Measurements from ENCODE around the gene GADD45A.

The GADD45A gene

DNA sequence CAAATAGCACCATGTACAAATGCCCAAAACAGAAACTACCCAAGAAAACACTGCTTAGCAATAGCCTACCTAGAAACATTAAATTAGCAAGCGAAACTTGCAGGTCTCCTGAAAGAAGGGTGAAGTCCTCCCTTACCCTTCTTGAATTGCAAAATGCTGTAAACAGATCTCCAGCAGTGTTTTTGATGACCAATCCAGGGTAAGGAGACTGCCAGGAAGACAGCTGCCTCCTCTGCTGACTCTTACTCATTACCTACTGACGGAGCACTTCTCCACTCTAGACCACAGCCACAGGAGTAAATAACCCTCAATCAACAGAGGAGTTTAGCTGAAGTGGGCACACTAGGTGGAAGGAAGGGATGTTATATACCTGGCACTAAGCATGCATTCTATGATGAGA lies 32.2 kb upstream of the GADD45A start:
- TF ChIP-seq, protein P1, sequence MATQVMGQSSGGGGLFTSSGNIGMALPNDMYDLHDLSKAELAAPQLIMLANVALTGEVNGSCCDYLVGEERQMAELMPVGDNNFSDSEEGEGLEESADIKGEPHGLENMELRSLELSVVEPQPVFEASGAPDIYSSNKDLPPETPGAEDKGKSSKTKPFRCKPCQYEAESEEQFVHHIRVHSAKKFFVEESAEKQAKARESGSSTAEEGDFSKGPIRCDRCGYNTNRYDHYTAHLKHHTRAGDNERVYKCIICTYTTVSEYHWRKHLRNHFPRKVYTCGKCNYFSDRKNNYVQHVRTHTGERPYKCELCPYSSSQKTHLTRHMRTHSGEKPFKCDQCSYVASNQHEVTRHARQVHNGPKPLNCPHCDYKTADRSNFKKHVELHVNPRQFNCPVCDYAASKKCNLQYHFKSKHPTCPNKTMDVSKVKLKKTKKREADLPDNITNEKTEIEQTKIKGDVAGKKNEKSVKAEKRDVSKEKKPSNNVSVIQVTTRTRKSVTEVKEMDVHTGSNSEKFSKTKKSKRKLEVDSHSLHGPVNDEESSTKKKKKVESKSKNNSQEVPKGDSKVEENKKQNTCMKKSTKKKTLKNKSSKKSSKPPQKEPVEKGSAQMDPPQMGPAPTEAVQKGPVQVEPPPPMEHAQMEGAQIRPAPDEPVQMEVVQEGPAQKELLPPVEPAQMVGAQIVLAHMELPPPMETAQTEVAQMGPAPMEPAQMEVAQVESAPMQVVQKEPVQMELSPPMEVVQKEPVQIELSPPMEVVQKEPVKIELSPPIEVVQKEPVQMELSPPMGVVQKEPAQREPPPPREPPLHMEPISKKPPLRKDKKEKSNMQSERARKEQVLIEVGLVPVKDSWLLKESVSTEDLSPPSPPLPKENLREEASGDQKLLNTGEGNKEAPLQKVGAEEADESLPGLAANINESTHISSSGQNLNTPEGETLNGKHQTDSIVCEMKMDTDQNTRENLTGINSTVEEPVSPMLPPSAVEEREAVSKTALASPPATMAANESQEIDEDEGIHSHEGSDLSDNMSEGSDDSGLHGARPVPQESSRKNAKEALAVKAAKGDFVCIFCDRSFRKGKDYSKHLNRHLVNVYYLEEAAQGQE (IDR thresholded peaks at IDR 0.05; ENCODE audit: insufficient read depth in 1 of 2, low read depth in 2 of 2, low read length in 2 of 2): no peak
- TF ChIP-seq POLR2AphosphoS5 (IDR thresholded peaks at IDR 0.05; ENCODE audit: low read depth, low read length) (no peak), TAF1 (IDR thresholded peaks at IDR 0.05; ENCODE audit: borderline replicate concordance, insufficient read depth, low read length) (no peak), FOXP2 (optimal IDR thresholded peaks at IDR 0.05; ENCODE audit: borderline replicate concordance, extremely low read depth, extremely low read length, insufficient read depth) (no peak), SIN3A (IDR thresholded peaks at IDR 0.05; ENCODE audit: borderline replicate concordance, insufficient read depth, low read length) (no peak)

- TF ChIP-seq SIN3A (IDR thresholded peaks at IDR 0.05; ENCODE audit: borderline replicate concordance, insufficient read depth, low read length) (no peak), TAF1 (IDR thresholded peaks at IDR 0.05; ENCODE audit: borderline replicate concordance, insufficient read depth, low read length) (no peak), FOXP2 (optimal IDR thresholded peaks at IDR 0.05; ENCODE audit: borderline replicate concordance, extremely low read depth, extremely low read length, insufficient read depth) (no peak), POLR2AphosphoS5 (IDR thresholded peaks at IDR 0.05; ENCODE audit: low read depth, low read length) (no peak)
- TF ChIP-seq, protein P1 (IDR thresholded peaks at IDR 0.05; ENCODE audit: insufficient read depth in 1 of 2, low read depth in 2 of 2, low read length in 2 of 2): no peak
Measured at GRCh38 chr1:67653304-67653703, 31.7 kb upstream of the GADD45A start.

- no peak for TF ChIP-seq SIN3A (IDR thresholded peaks at IDR 0.05; ENCODE audit: borderline replicate concordance, insufficient read depth, low read length)
- no peak for TF ChIP-seq FOXP2 (optimal IDR thresholded peaks at IDR 0.05; ENCODE audit: borderline replicate concordance, extremely low read depth, extremely low read length, insufficient read depth)
Measured at GRCh38 chr1:67655581-67655980, 29.4 kb upstream of the GADD45A start.

DNA sequence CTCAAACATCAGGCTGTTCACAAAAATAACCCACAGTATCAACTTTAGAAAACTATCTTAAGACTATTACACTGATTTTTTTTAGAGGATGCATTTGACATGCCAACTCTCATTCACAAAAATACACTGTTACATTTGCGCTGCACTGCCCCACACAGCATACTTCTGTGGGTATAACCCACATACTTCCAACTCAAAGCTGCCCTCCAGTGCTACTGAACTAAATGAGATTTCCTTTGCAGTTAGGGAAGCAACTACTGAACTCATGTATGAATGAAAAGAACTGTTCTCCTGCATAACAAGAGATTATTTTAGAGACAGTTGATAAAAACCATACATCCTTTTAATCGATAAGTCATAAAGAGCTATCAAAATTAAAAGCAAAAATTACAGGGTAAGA lies 25.8 kb upstream of the GADD45A start:
- TF ChIP-seq FOXP2 (optimal IDR thresholded peaks at IDR 0.05; ENCODE audit: borderline replicate concordance, extremely low read depth, extremely low read length, insufficient read depth) (no peak), SIN3A (IDR thresholded peaks at IDR 0.05; ENCODE audit: borderline replicate concordance, insufficient read depth, low read length) (no peak), POLR2AphosphoS5 (IDR thresholded peaks at IDR 0.05; ENCODE audit: low read depth, low read length) (no peak), TAF1 (IDR thresholded peaks at IDR 0.05; ENCODE audit: borderline replicate concordance, insufficient read depth, low read length) (no peak)
- TF ChIP-seq, protein P1 (IDR thresholded peaks at IDR 0.05; ENCODE audit: insufficient read depth in 1 of 2, low read depth in 2 of 2, low read length in 2 of 2): no peak

DNA sequence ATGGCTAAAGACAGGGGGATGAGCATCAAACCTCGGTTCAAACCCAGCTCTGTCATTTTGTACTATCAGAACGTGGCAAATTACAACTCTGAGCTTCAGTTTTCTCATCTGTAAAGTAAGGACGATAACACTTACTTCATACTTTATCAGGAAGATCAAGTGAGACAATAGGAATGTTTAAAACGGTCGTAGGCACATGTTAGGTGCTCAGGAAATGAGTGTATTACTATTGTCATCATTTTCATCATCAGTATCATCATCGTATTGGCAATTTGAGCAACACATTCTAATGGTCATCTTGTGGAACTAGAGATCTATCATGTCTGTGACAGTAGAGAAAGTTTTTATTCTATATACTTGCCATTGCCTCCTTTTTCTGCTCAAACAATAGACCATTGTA lies 22.1 kb upstream of the GADD45A start:
- TF ChIP-seq, protein P1 (IDR thresholded peaks at IDR 0.05; ENCODE audit: insufficient read depth in 1 of 2, low read depth in 2 of 2, low read length in 2 of 2): no peak
- TF ChIP-seq SIN3A (IDR thresholded peaks at IDR 0.05; ENCODE audit: borderline replicate concordance, insufficient read depth, low read length) (no peak), TAF1 (IDR thresholded peaks at IDR 0.05; ENCODE audit: borderline replicate concordance, insufficient read depth, low read length) (no peak), POLR2AphosphoS5 (IDR thresholded peaks at IDR 0.05; ENCODE audit: low read depth, low read length) (no peak), FOXP2 (optimal IDR thresholded peaks at IDR 0.05; ENCODE audit: borderline replicate concordance, extremely low read depth, extremely low read length, insufficient read depth) (no peak)

All from PFSK-1 (cell line).